Muscle of arm (tissue), 12 donors: ENCODE results near the gene RUVBL2. TPM values are rescaled to one million over a fixed set of nuclear protein-coding genes. Genes with fewer than 3 reads are reported as not detected.

Experiments used
- DNase-seq: peaks from one replicate; pipeline ENCODE4 v3.0.0-alpha.2; 2013
- polyA plus RNA-seq, 12 donors: library from polyadenylated mRNA; unstranded; fragments of 120-200 nt; gene quantifications; one replicate each; pipeline ENCODE4 v1.2.1, GENCODE V29; 2013; ENCODE audit not compliant: insufficient read length in 12 of 12

The RUVBL2 gene
- polyA plus RNA-seq, 12 donors: 43.6 to 61.1 (median 49.2) TPM; not detected in 1

DNA sequence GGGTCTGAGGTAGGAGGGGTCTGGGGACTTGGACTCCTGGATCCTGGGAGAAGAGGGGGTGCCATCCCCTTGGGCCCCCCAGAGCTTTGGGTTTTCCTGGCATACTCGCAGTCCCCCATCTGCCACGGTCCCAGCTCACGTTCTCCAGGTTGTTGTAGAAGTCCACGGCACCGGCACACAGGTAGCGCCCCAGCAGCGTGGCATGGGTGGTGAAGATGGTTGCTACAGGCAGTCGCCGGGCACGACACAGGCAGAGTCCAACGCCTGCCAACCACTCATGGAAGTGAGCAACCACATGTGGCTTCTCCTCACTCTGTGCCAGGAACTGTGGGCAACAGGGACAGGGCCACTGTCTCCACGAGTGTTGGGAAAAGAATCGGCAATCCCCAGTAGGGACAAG is 8.0 kb upstream of the RUVBL2 start:
- no peak for DNase-seq

DNA sequence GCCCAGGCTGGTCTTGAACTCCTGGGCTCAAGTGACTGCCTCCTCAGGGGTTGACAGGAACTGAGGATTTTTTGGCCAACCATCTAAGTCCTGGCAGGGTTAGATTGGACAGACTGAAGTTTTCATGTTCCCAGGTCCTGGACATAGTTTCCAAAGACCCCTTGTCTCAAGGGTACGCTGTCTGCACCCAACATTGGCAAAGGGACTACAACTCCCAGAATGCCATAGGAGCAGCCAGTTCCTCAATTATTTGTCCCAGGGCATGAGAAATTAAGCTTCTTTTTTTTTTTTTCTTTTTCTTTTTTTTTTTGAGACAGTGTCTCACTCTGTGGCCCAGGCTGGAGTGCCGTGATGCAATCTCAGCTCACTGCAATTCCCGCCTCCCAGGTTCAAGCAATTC is 7.5 kb upstream of the RUVBL2 start:
- DNase-seq: no peak

DNA sequence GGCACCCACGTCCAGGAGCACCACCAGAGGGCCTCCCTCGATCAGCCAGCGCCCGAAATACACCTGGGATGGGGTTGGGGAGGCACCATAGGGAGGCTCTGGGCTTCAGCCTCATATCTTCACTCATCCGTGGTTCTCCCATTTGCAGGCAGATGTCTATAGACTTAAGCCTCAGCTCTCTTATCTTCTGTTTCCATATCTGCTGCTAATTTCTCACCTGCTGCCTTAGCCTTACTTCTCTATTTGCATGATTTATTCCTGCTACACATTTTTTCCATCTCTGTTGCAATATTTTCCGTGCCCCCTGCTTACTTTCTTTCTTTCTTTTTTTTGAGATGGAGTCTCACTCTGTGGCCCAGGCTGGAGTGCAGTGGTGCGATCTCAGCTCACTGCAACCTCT is 6.4 kb upstream of the RUVBL2 start:
- no peak for DNase-seq

DNA sequence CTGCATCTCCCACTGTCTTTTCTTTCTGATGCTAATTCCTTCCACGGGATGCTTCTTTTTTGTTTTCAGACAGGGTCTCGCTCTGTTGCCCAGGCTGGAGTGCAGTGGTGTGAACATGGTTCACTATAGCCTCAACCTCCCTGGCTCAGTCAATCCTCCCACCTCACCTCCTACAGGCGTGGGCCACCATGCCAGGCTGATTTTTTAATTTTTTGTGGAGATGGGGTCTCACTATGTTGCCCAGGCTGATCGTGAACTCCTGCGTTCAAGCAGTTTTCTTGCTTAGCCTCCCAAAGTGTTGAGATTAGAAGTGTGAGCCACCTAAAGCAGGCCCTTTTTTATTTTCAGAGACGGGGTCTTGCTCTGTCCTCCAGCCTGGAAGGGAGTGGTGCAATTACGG is 5.4 kb upstream of the RUVBL2 start:
- DNase-seq: no peak

DNA sequence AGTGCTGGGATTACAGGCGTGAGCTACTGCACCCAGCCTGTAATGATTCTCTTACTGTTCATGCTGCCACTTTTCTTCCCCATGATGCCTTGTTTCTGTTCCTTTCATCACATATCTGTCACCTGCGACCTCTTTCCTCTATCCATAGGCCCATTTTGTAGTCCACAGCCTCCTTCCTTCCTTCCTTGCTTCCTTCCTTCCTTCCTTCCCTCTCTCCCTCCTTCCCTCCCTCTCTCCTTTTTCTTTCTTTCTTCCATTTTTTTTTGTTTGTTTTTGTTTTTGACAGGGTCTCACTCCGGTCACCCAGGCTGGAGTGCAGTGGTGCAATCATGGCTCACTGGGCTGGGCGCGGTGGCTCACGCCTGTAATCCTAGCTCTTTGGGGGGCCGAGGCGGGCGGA is 4.8 kb upstream of the RUVBL2 start:
- no peak for DNase-seq

DNA sequence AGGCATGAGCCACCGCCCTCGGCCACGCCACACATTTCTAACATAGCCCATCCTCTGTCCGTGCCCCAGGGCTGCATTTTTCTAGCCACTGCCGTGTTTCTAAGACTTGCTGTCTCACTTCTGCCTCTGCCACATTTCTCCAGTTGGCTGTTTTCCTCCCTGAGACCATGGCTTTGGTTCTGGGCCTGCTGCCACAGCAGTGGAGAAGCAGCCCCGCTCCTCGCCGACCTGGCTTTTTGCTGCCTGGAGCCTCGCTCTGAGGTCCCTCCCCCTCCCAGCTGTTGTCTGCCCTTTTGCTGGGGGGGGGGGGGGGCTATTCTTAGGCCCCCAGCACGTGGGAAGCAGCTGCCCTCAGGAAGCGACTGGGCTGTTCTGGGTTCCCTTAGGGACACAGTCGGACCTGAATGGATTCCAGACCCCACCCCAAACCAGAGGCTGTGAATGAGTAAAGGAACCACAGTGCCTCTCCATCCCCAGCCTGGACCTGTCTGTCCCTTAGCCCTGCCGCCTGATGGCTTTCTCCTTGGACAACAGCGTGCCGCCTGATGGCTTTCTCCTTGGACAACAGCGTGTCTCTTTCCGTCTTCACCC is 3.9 kb upstream of the RUVBL2 start:
- DNase-seq: no peak

DNA sequence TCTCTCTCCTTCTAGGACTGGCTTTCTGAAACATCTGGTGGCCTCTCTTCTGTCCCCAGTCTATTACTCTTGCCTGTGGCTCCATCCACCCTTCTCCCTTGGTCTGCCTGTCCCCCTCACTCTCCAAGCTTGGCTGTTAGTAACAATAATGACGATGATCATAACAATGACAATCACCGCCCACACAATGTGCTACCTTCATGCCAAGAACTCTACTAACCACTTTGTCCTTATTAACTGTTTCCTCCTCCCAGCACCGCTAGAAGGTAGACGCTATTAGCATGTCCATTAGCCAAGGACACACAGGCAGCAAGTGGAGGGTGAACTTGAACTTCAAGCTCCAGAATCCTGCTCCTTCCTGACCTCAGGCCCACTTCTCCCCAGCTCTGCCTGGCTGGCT is 3.3 kb upstream of the RUVBL2 start:
- no peak for DNase-seq

DNA sequence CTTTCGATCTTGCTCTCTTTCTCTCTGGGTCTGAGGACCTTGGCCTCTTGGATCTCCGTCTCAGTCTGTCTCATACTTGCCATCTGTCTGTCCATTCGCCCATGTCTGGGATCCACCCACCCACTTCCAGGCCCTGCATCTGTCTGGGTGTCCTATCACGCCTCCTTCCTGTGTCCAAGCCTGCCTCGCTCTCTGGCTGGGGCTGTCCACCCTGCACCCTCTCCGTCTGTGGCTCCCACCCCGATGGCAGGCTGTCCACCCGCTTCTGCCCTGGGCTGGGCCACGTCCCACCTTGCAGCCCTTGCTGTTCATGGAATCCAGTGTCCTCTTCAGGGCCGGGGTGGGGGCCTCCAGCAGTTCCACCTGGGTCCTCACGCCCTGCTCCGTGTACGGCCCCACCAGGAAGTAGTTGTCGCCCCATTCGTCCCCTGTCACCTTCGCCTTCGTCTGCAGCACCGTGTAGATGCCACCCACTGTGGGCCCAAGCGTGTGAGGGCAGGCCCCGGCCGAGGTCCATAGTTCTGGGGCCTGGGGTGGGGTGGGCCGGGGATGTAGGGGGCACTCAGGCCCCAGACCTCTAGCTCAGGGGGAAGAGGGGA is 2.6 kb upstream of the RUVBL2 start:
- no peak for DNase-seq

DNA sequence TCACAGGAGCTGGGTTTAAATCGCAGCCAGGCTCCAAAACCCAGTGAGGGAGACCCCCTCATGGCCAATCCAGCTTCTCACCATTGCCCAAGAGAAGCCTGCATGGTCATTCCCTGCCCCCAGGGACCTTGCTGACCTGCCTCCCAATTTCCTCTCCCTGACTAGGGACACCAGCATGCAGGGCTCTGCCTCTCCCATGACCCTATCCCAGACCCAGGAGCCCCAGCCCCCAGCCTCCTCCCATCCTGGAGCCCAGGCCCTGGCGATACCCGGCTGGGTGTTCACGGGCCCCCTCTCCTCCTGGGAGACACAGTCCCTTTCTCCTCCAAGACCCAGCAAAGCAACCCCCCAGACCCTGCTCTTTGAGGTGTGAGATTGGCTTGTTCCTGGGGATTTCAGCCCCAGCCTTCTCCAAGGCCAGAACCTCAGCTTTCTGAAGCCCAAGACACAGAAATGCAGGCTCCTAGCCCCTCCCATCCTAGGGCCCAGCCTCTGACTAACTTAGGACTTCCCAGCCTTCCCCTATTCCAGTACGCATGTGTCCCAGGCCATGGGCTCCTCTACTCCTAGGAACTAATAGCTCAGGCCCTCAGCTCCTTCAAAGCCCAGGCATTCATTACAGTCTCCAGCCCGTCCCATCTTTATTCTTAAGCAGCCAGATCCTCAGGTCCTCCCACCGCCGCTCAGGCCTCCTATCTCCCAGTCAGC is 1.7 kb upstream of the RUVBL2 start:
- DNase-seq: peak; percentile 72

DNA sequence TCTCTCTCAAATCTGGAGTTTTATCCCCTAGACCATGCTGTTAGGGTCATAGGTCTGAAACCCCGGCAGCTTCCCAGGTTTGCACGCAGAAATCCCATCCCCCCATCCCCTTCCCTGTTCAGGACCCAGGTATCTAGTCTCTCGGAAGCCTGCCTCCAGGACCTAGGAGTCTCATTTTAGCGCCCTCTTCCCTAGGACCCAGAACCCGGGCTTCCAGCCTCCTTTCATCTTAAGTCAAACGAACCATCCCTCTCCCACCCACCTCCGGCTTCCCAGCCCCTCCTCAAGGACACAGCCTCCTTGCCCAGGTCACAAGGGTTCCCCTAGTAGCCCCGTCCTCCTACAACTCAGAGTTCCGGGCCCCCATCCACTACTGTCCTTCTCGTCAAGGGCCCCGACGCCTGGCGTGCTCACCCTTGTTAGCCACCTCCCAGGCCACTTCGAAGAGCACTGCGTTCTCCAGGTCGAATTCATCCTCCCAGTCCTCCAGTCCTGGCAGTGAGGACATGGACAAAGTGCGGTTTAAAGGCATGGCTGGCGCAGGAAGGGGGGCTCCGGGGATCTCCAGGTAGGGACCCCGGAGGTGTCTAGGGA is 1.0 kb upstream of the RUVBL2 start:
- no peak for DNase-seq

DNA sequence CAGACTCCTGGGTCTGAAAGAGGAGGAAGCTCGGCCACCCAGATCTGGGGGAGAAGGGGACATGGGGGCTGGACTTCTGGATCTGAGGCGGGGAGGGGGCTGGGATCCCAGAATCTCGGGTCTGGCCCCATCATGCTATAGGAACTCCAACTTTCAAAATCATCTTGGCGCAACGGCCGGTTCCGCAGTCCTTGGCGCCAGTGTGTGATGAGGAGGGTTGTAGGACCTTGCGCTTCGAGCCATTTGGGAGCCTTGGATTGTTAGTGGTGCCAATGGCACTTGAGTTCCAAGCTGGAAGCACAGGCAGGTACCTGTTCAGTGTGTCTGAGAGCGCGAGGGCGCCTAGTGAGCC is 324 bp downstream of the RUVBL2 start:
- DNase-seq: no peak

DNA sequence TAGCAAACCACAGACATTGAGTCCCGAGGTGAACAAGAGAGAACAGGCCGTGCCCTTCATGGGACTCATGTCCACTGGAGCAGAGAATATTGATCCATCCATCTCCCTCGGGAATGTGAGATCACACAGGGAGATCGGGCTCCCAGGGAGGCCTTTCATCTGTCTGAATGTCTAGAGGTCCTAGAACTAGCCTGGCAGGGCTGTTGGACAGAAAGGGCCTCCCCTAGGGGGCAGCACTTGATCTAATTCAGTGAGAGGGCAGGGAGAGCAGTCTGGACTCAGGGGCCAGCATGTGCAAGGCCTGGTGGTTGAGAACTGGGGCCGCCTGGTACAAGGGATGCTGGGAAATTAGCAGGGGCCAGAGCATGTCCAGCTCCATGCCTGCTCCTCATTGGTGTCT is 4.3 kb downstream of the RUVBL2 start:
- DNase-seq: no peak

DNA sequence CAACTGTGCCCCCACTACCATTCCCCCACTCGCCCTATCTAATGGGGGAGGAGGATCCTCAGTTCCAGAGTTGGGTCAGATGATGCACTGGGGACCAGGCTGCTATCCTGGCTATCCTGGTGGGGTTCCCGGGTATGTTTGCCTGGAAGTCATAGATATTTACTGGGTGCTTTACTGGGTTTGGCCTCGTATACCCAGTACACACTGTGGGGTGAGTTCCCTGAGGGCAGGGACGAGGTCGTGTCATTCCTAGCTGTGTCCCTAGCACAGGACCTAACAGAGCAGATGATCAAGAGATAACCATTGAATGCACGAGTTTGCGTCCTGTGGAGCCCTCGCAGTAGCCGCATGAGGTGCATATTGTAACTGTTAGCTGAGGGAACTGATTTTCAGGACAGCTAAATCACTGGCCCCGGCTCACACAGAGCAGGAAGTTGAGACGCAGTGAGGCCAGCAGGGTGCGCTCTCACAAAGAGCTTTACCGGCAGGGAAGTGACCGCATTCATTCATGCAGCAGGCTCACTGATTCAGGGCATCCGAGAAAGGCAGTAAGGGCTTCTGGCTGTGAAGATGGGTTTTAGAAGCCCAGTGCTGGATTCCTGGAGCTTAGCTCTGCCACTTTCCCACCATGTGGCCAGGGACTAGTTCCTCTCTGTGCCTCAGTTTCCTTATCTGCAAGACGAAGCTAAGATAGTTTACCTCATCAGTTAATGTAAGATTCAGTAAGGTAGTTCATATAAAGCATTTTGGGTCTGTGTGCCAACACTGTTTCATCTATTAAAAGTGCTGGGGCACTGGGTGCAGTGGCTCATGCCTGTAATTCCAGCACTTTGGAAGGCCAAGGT is 6.0 kb downstream of the RUVBL2 start:
- DNase-seq: no peak

DNA sequence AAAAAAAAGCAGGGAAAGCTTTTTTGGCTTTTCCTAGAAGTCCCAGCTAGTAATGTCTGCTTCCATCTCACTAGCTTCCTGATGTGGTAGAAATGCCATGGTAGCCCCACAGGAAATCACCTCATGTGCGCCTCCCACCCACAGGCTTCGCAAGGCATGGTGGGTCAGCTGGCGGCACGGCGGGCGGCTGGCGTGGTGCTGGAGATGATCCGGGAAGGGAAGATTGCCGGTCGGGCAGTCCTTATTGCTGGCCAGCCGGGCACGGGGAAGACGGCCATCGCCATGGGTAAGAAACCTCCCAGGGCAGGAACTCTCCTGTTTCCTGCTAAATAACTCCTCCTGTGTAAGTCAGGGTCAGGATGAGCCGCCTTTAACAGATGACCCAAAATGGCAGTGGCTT is 10.4 kb downstream of the RUVBL2 start:
- no peak for DNase-seq

DNA sequence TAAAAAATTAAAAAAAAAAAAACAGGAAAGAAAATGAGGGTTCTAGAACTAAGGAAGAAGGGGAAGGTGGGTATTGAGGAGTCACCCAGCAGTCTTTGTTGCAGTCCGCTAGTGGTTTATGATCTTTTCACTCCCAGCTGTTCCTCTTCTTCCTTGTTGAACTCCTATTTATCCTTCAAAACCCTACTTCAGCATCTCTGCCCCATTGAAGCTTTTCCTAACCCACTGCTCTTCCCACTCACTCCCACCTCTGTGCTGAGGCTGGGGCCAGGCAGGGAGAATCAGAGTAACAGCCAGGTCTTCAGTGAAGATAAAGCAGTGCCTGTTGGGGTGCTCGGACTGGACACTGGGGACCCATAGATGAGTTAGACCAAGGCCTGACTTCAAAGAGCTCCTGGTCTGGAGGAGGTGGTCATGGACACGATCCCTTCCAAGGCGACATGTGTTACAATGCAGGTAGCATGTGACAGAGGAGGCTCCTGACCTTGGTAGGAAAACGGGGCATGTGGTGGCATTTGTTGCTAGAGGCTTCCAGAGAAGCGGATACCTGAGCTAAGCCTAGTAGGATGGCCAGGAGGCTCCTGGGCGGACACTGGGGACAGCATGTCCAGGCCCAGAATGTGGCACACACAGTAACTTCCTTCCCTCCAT is 11.4 kb downstream of the RUVBL2 start:
- no peak for DNase-seq

DNA sequence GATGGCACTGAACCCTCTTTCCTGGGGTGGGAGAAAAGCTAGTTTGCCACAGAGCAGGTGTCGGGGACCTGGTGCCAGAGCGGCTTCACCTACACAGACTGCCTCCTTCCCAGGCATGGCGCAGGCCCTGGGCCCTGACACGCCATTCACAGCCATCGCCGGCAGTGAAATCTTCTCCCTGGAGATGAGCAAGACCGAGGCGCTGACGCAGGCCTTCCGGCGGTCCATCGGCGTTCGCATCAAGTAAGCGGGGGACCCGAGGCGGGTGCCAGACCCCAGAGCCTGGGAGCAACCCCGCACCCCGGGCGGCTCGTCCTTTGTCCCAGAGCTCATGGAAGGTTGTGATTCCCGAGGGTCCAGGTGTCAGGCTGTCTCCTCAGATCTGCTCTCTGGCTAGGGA is 13.2 kb downstream of the RUVBL2 start:
- DNase-seq: no peak

DNA sequence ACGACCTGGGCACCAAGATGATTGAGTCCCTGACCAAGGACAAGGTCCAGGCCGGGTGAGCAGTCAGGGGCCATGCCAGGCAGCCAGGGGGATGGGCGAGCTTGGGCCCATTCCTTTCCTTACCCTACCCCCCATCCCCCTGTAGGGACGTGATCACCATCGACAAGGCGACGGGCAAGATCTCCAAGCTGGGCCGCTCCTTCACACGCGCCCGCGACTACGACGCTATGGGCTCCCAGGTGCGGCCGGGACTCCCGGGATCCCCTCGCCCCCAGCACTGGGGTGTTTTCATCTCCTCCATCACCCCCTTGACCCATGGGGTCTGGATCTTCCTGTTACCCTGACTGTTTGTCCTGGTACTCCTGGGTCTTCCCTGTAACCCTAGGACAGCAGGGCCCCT is 16.1 kb downstream of the RUVBL2 start:
- DNase-seq: no peak

DNA sequence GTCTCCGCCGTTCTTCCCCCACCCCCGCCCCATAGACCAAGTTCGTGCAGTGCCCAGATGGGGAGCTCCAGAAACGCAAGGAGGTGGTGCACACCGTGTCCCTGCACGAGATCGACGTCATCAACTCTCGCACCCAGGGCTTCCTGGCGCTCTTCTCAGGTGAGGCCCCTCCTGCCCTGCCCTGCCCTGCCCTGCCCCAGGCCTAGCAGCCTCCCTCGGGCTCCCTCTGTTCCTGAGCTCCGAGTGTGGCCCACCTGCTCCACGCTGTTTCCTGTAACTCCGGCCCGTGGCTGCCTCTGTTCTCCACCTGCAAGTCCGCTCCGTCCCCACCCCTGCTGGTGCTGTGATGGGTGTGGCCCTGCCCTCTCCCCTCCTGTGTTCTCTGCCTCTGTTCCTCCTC is 16.8 kb downstream of the RUVBL2 start:
- no peak for DNase-seq

DNA sequence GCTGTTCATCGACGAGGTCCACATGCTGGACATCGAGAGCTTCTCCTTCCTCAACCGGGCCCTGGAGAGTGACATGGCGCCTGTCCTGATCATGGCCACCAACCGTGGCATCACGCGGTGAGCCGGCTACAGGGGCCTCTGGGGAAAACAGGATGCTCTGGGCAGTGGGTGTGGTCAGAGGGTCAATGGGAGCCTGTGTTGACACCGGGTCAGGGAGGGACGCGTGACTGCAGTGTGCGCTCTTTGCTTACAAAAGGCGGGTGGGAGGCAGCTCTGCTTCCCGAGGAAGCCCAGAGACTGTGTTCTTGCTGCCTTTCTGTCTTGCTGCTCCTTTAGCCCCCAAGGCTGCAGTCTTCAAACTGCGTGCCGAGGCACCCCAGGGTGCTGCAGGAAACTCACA is 17.5 kb downstream of the RUVBL2 start:
- DNase-seq: no peak

DNA sequence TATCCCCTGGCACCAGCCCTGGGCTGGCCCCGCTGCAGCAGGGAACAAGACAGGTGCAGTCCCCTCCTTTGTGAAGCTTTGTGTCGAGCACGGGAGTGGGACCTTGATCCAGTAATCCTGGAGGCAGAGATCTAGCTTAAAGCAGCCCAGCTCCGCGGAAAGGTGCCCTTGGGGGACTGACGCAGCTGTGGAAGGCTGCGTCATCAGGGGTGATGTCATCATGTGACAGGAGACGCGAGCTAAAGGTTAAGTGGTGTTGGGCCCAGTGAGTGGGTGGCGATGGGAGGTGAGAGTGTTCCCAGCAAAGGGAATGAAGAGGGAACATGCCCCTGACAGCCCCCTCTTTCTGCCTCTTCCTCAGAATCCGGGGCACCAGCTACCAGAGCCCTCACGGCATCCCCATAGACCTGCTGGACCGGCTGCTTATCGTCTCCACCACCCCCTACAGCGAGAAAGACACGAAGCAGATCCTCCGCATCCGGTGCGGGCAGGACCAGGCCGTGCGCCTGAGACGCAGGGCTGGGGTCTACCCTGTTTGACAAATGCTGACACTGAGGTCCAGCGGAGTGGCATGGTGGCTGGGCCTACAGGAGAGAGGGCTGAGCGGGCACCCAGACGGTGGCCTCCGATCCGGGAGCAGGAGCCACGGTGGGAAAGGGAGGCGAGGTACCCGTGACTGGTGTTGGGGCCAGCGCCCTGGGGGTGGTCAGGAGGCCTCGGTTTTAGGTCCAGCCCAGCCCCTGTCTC is 20.6 kb downstream of the RUVBL2 start:
- no peak for DNase-seq

DNA sequence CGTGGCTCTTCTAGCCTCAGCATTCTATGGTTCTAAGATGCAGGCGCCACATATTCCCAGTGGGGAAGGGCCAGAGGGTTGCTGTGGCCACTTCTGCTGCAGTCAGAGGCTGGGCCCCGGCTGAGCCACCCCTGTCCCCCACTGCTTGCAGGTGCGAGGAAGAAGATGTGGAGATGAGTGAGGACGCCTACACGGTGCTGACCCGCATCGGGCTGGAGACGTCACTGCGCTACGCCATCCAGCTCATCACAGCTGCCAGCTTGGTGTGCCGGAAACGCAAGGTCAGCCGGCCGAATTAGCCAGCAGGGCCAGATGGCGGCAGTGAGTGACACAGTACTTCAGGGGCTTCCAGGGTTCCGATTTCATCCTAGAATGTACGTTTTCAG is 21.2 kb downstream of the RUVBL2 start:
- no peak for DNase-seq
